Prostate gland (tissue), 2 donors: ENCODE data around the gene FGF22.

Experiments used
- POLR2A ChIP-seq: fragments of 450-650 bp; IDR thresholded peaks from one replicate; pipeline ENCODE4 v1.6.1; 2016; ENCODE audit warnings: antibody characterized with exemption, mild to moderate bottlenecking
- POLR2AphosphoS5 ChIP-seq: sonication (generic); formaldehyde crosslinking; IDR thresholded peaks from one replicate; pipeline ENCODE4 v1.6.1; 2017; ENCODE audit warnings: antibody characterized with exemption
- TF ChIP-seq, protein P1 (sequence below), 4 experiments: fragments of 200-600 bp in 2 of 4; fragments of 450-650 bp in 2 of 4; sonication (generic) in 2 of 4; IDR thresholded peaks; 1 replicate in 3 of 4; 2 replicates in 1 of 4; pipeline ENCODE4 v1.5.1; 2016 to 2019; ENCODE audit warnings: antibody characterized with exemption in 4 of 4, mild to moderate bottlenecking in 2 of 4, moderate library complexity in 2 of 4

DNA sequence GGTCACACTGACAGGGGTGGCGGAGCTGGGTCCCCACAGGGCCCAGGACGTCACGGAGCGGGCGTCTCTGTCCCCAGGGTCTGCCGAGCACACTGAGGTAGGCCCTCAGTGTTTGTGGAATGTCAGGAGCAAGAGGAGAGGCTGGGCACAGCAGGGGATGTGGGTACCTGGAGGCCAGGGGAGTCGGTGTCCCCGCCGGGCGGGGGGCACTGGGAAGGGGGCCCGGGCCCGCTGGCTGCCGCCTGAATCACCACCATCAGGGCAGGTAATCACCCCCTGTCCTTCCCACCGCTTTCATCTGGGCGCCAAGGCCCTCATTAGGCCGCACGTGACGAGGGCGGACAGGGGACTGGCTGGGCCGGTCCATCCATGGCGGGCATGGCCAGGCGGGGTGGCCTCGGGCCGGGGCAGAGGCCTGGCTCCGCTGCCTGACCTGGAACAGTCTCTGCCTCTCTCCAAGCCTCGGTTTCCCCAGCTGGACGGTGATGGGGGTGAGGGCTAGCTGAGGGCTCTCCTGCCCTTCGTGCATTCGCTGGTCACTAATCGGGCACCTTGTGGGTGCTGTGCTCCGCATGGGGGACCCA lies 1.0 kb downstream of the FGF22 start:
- TF ChIP-seq, protein P1, sequence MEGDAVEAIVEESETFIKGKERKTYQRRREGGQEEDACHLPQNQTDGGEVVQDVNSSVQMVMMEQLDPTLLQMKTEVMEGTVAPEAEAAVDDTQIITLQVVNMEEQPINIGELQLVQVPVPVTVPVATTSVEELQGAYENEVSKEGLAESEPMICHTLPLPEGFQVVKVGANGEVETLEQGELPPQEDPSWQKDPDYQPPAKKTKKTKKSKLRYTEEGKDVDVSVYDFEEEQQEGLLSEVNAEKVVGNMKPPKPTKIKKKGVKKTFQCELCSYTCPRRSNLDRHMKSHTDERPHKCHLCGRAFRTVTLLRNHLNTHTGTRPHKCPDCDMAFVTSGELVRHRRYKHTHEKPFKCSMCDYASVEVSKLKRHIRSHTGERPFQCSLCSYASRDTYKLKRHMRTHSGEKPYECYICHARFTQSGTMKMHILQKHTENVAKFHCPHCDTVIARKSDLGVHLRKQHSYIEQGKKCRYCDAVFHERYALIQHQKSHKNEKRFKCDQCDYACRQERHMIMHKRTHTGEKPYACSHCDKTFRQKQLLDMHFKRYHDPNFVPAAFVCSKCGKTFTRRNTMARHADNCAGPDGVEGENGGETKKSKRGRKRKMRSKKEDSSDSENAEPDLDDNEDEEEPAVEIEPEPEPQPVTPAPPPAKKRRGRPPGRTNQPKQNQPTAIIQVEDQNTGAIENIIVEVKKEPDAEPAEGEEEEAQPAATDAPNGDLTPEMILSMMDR (IDR thresholded peaks at IDR 0.05) = no peak
- TF ChIP-seq POLR2AphosphoS5 (no peak), POLR2A (no peak)
